Esophagus muscularis mucosa (tissue), 4 donors: ENCODE measurements around the gene SLC25A1.
"Not testable (repeated sequence)": the region's sequence is repeated elsewhere in the genome, so short reads cannot be mapped to it uniquely, and the experiment has no call there.

Experiments
- EP300 ChIP-seq: sonication (generic); formaldehyde crosslinking; IDR thresholded peaks from one replicate; pipeline ENCODE4 v1.6.1; 2017; ENCODE audit warnings: antibody characterized with exemption
- POLR2A ChIP-seq: fragments of 450-650 bp; IDR thresholded peaks from one replicate; pipeline ENCODE4 v1.6.1; 2017; ENCODE audit warnings: antibody characterized with exemption, moderate library complexity, mild to moderate bottlenecking, low read depth
- POLR2AphosphoS5 ChIP-seq, 2 donors: sonication (generic); formaldehyde crosslinking; IDR thresholded peaks; one replicate each; pipeline ENCODE4 v1.6.1; 2017; ENCODE audit warnings: antibody characterized with exemption in 2 of 2
- TF ChIP-seq, protein P1 (sequence below), 3 experiments: fragments of 200-600 bp in 2 of 3; fragments of 450-650 bp in 1 of 3; sonication (generic) in 2 of 3; IDR thresholded peaks; one replicate each; pipeline ENCODE4 v1.5.1; 2017 to 2019; ENCODE audit warnings: antibody characterized with exemption in 3 of 3, mild to moderate bottlenecking in 2 of 3, moderate library complexity in 1 of 3

DNA sequence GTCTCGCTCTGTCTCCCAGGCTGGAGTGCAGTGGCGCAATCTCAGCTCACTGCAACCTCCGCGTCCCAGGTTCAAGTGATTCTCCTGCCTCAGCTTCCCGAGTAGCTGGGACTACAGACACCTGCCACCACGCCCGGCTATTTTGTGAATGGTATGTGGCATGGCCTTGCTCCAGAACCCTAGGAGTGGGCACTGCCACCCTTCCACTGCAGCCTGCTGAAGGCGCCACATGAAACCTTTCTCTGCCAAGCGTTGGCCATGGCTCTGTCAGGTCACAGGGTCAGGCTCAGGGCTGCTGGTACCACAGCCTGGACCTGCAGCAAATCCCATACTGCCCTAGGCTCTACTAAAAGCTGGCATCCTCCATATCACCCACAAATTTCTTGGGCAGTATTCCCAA lies 22.4 kb downstream of the SLC25A1 start:
- not testable (repeated sequence) for TF ChIP-seq EP300; POLR2A; POLR2AphosphoS5 (IDR thresholded peaks at IDR 0.05)
- TF ChIP-seq, protein P1, sequence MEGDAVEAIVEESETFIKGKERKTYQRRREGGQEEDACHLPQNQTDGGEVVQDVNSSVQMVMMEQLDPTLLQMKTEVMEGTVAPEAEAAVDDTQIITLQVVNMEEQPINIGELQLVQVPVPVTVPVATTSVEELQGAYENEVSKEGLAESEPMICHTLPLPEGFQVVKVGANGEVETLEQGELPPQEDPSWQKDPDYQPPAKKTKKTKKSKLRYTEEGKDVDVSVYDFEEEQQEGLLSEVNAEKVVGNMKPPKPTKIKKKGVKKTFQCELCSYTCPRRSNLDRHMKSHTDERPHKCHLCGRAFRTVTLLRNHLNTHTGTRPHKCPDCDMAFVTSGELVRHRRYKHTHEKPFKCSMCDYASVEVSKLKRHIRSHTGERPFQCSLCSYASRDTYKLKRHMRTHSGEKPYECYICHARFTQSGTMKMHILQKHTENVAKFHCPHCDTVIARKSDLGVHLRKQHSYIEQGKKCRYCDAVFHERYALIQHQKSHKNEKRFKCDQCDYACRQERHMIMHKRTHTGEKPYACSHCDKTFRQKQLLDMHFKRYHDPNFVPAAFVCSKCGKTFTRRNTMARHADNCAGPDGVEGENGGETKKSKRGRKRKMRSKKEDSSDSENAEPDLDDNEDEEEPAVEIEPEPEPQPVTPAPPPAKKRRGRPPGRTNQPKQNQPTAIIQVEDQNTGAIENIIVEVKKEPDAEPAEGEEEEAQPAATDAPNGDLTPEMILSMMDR (IDR thresholded peaks at IDR 0.05) = not testable (repeated sequence)
